K562 (cell line): Measurements from ENCODE around the gene CNTNAP4. TPM values are rescaled to one million over a fixed set of nuclear protein-coding genes. Genes with fewer than 3 reads are reported as not detected.

Source experiments
- ATAC-seq: fragments of 200-7000 bp; cut with Tn5 transposase; 3 replicates; pipeline ENCODE4 v1.9.1; 2020; ENCODE audit warnings: moderate library complexity
- BruUV-seq: library from RNA; stranded (reverse); fragments of 400-500 nt; replicated peaks from 2 replicates; lab custom pipeline; 2021; lab: Mats Ljungman, UMichigan
- CTCF ChIA-PET: fragments of 300-600 bp; formaldehyde crosslinking; extraction: SDS; loops from one replicate; lab custom pipeline; 2021; ENCODE audit warnings: low intra/inter-chr PET ratio; lab: Yijun Ruan, JAX
- POLR2A ChIA-PET: fragments of 300-600, 350-650 bp; sonication (Branson Sonifier 250); formaldehyde crosslinking; extraction: SDS; loops from one replicate; lab custom pipeline; 2021; ENCODE audit warnings: antibody characterized with exemption, inconsistent platforms; lab: Yijun Ruan, JAX
- DNase-seq, 4 experiments: peaks; one replicate each; pipeline versions ENCODE4 v3.0.0 to v3.0.0-alpha.2; 2011 to 2018; ENCODE audit warnings: low spot score in 3 of 4, mixed read lengths in 3 of 4; ENCODE audit errors: extremely low read depth in 1 of 4
- FAIRE-seq: peaks from 2 replicates; lab custom pipeline; 2011; peaks lifted over from hg19 to GRCh38; lab: Jason Lieb, UNC
- H2AFZ ChIP-seq: 2 replicates; pipeline ENCODE4 v1.6.0; 2011; ENCODE audit warnings: low read depth, low read length, control low read depth, inconsistent platforms
- H3K27ac ChIP-seq: fragments of 200-600 bp; 3 replicates; pipeline ENCODE4 v1.8.0; 2011; ENCODE audit warnings: low read depth, mild to moderate bottlenecking, control low read depth, inconsistent platforms, low read length, moderate library complexity, mixed read lengths; ENCODE audit errors: extremely low read depth
- H3K27me3 ChIP-seq, 2 experiments: fragments of 300-600 bp in 1 of 2; 2 replicates in 1 of 2; 3 replicates in 1 of 2; pipeline versions ENCODE4 v1.6.0 to v1.8.0; 2011; ENCODE audit warnings: inconsistent platforms in 2 of 2, low read length in 2 of 2, mild to moderate bottlenecking in 1 of 2, mixed read lengths in 1 of 2, moderate library complexity in 1 of 2; ENCODE audit not compliant: control insufficient read depth in 2 of 2, insufficient read depth in 2 of 2
- H3K36me3 ChIP-seq: fragments of 300-600 bp; 3 replicates; pipeline ENCODE4 v1.8.0; 2011; ENCODE audit warnings: mild to moderate bottlenecking, low read length, inconsistent platforms; ENCODE audit not compliant: control insufficient read depth, insufficient read depth
- H3K4me1 ChIP-seq, 2 experiments: fragments of 200-600 bp in 1 of 2; replicated peaks in 1 of 2; 2 replicates in 1 of 2; 3 replicates in 1 of 2; pipeline versions ENCODE4 v1.5.1 to v1.8.0; 2011; ENCODE audit warnings: inconsistent platforms in 2 of 2, low read length in 2 of 2, mild to moderate bottlenecking in 1 of 2, mixed read lengths in 1 of 2, moderate library complexity in 1 of 2; ENCODE audit not compliant: control insufficient read depth in 2 of 2, insufficient read depth in 2 of 2
- H3K4me2 ChIP-seq: 2 replicates; pipeline ENCODE4 v1.6.1; 2011; ENCODE audit warnings: low read length, control low read depth, inconsistent platforms, mixed read lengths; ENCODE audit not compliant: insufficient read depth
- H3K4me3 ChIP-seq: fragments of 200-600 bp; sonication (generic), shearing (Covaris generic); 2 replicates; pipeline ENCODE4 v1.5.1; 2016; ENCODE audit warnings: control low read depth, inconsistent platforms
- H3K79me2 ChIP-seq: fragments of 200-600 bp; 3 replicates; pipeline ENCODE4 v1.8.0; 2011; ENCODE audit warnings: low read length, inconsistent platforms; ENCODE audit not compliant: control insufficient read depth, insufficient read depth
- H3K9ac ChIP-seq, 2 experiments: 2 replicates each; pipeline versions ENCODE4 v1.6.0 to v1.6.1; 2011; ENCODE audit warnings: low read depth in 2 of 2, low read length in 2 of 2, control low read depth in 1 of 2, inconsistent platforms in 1 of 2, mild to moderate bottlenecking in 1 of 2, mixed read lengths in 1 of 2; ENCODE audit not compliant: insufficient read depth in 1 of 2
- H3K9me1 ChIP-seq: one replicate; pipeline ENCODE4 v1.6.0; 2011; ENCODE audit warnings: inconsistent platforms, mild to moderate bottlenecking, low read length, moderate library complexity; ENCODE audit not compliant: control insufficient read depth, insufficient read depth
- H3K9me3 ChIP-seq: replicated peaks from 2 replicates; pipeline ENCODE4 v1.5.1; 2011; ENCODE audit warnings: low read depth, low read length, inconsistent platforms; ENCODE audit not compliant: control insufficient read depth, insufficient read depth
- H4K20me1 ChIP-seq: replicated peaks from 2 replicates; pipeline ENCODE4 v1.6.1; 2011; ENCODE audit warnings: low read length, inconsistent platforms, mixed read lengths; ENCODE audit not compliant: control insufficient read depth, insufficient read depth
- CREB3L1 ChIP-seq: fragments of 450-650 bp; IDR thresholded peaks from 2 replicates; pipeline ENCODE4 v1.6.1; 2014; ENCODE audit warnings: low read depth, mild to moderate bottlenecking, moderate library complexity, borderline replicate concordance
- CTBP1 ChIP-seq: fragments of 450-650 bp; IDR thresholded peaks from 2 replicates; pipeline ENCODE4 v1.6.1; 2016; ENCODE audit warnings: borderline replicate concordance
- ELK1 ChIP-seq: sonication (generic); formaldehyde crosslinking; IDR thresholded peaks from 2 replicates; pipeline ENCODE4 v1.8.1; 2022; ENCODE audit warnings: missing genetic modification reagents
- FOXA1 ChIP-seq: fragments of 450-650 bp; IDR thresholded peaks from 2 replicates; pipeline ENCODE4 v1.6.1; 2016; ENCODE audit warnings: mild to moderate bottlenecking, borderline replicate concordance
- GMEB1 ChIP-seq: fragments of 250-450 bp; sonication (Bioruptor Pico); IDR thresholded peaks from 2 replicates; pipeline ENCODE4 v1.4.0; 2020; ENCODE audit warnings: mild to moderate bottlenecking
- HNRNPH1 ChIP-seq: fragments of 200-400 bp; formaldehyde crosslinking; optimal IDR thresholded peaks from 2 replicates; pipeline ENCODE3; 2017; ENCODE audit warnings: low read depth, mild to moderate bottlenecking, low read length, moderate library complexity
- L3MBTL2 ChIP-seq: fragments of 450-650 bp; IDR thresholded peaks from 2 replicates; pipeline ENCODE4 v1.6.1; 2016; ENCODE audit warnings: mild to moderate bottlenecking, moderate library complexity
- POLR2AphosphoS5 ChIP-seq: IDR thresholded peaks from 2 replicates; pipeline ENCODE4 v1.6.1; 2011; ENCODE audit warnings: mild to moderate bottlenecking, low read depth, low read length, moderate library complexity; ENCODE audit not compliant: control insufficient read depth, insufficient read depth
- POU5F1 ChIP-seq: fragments of 150-350 bp; IDR thresholded peaks from 2 replicates; pipeline ENCODE4 v1.6.1; 2014; ENCODE audit warnings: borderline replicate concordance, low read length, low read depth, mild to moderate bottlenecking; ENCODE audit not compliant: partially characterized antibody
- TOE1 ChIP-seq, 2 experiments: fragments of 450-650 bp in 1 of 2; sonication (generic) in 1 of 2; formaldehyde crosslinking in 1 of 2; IDR thresholded peaks; 2 replicates each; pipeline versions ENCODE4 v1.7.1 to v1.8.0; 2016 to 2022; ENCODE audit warnings: borderline replicate concordance in 2 of 2, mild to moderate bottlenecking in 2 of 2, antibody characterized with exemption in 1 of 2, inconsistent platforms in 1 of 2, low read depth in 1 of 2, missing genetic modification reagents in 1 of 2, moderate library complexity in 1 of 2
- ZNF280B ChIP-seq: fragments of 250-450 bp; sonication (Bioruptor Pico); IDR thresholded peaks from 2 replicates; pipeline ENCODE4 v1.5.1; 2021; ENCODE audit warnings: mild to moderate bottlenecking
- ZNF3 ChIP-seq: fragments of 250-450 bp; sonication (Bioruptor Pico); IDR thresholded peaks from 2 replicates; pipeline ENCODE4 v1.5.0; 2021; ENCODE audit warnings: mild to moderate bottlenecking, moderate library complexity
- ZNF395 ChIP-seq: fragments of 200-800 bp; sonication (Bioruptor generic); IDR thresholded peaks from 2 replicates; pipeline ENCODE4 v1.6.1; 2017; ENCODE audit warnings: missing genetic modification characterization, missing compliant biosample characterization
- ZNF696 ChIP-seq: fragments of 250-450 bp; sonication (Bioruptor Pico); conservative IDR thresholded peaks from 2 replicates; pipeline ENCODE4 v1.4.0; 2020; ENCODE audit warnings: mild to moderate bottlenecking, moderate library complexity
- in situ Hi-C: fragments of 300-500 bp; cut with MboI; formaldehyde crosslinking; loops from 4 replicates; pipeline ENCODE4 v1.15.0; 2018; ENCODE audit warnings: inconsistent platforms, mixed read lengths
- intact Hi-C: fragments of 100-400 bp; cut with micrococcal nuclease; formaldehyde crosslinking; loops from 2 replicates; pipeline ENCODE4 v1.14.2; 2022
- polyA plus RNA-seq, 8 experiments: library from polyadenylated mRNA; depleted of rRNA in 4 of 8; stranded (reverse) in 5 of 8; unstranded in 3 of 8; fragments of >200 nt; fragmentation: Nextera tagmentation in 2 of 8; fragmentation: Illumina TruSeq in 1 of 8; extraction: Ambion mirVana in 2 of 8; extraction: Trizol in 1 of 8; gene quantifications; 2 replicates each; pipeline versions ENCODE4 v1.2.1 to v1.2.3, GENCODE V29; 2011 to 2014; ENCODE audit warnings: inconsistent platforms in 1 of 8, missing spikeins in 1 of 8
- total RNA-seq, 7 experiments: library from RNA; depleted of rRNA in 6 of 7; stranded (reverse); fragments of >200 nt in 6 of 7; fragmentation: Illumina TruSeq in 2 of 7; extraction: Trizol in 2 of 7; gene quantifications; 2 replicates each; pipeline versions ENCODE4 v1.2.1 to v1.2.3, GENCODE V29; 2011 to 2021; ENCODE audit warnings: low replicate concordance in 1 of 7

CNTNAP4 gene
- total and polyA plus RNA-seq, 9 of the 15 experiments (the other 6 are each of a cell fraction or from before 2014, with no cell fraction given), result not detected

GRCh38 chr16:76524769-76525168 lies 247.6 kb downstream of the CNTNAP4 start:
- no peaks in the 10 kb centered on the region for H3K79me2 ChIP-seq
- no peak overlapping the region for H3K4me2 ChIP-seq
- no peak for DNase-seq
- H3K9me1 ChIP-seq, result no peaks in the 10 kb centered on the region
- no peaks in the 10 kb centered on the region for H3K4me1 ChIP-seq
- H3K36me3 ChIP-seq, result no peaks in the 10 kb centered on the region
- H3K9me3 ChIP-seq, result no peaks in the 10 kb centered on the region
- intact Hi-C loops, result no loop called here
- TF ChIP-seq ZNF696 (CRISPR knock-in tag) (no peak), ZNF3 (CRISPR knock-in tag) (no peak), CTBP1 (no peak), L3MBTL2 (no peak), ELK1 (CRISPR knock-in tag) (no peak), HNRNPH1 (no peak), CREB3L1 (no peak), FOXA1 (no peak), TOE1 (IDR thresholded peaks at IDR 0.05; ENCODE audit: borderline replicate concordance) (no peak), TOE1 (CRISPR knock-in tag; IDR thresholded peaks at IDR 0.05; ENCODE audit: borderline replicate concordance, low read depth) (no peak), ZNF395 (CRISPR knock-in tag) (no peak), POU5F1 (no peak), GMEB1 (no peak), POLR2AphosphoS5 (no peak), ZNF280B (CRISPR knock-in tag) (no peak)
- TF ChIP-seq, all 486 proteins: peak for 0
- Histone ChIP-seq H2AFZ (no peak overlapping the region), H3K9ac (no peak overlapping the region), H3K27ac (no peak overlapping the region), H4K20me1 (no peaks in the 10 kb centered on the region), H3K4me3 (no peak overlapping the region), H3K27me3 (no peaks in the 10 kb centered on the region)
- ChIA-PET CTCF (no interaction called here), POLR2A (no interaction called here)
- ATAC-seq (no peak), FAIRE-seq (no peak)
- in situ Hi-C loops, result no loop called here
- no TSS peak for BruUV-seq
